ENCODE data around the gene SIRT1.
A peak's percentile ranks its signal among the peaks of the same experiment; 100 is the strongest.
"Not testable (repeated sequence)": the region's sequence is repeated elsewhere in the genome, so short reads cannot be mapped to it uniquely, and the experiment has no call there.

SIRT1 gene

GRCh38 chr10:67884313-67884841 lies at the start of gene SIRT1:
TSS of gene SIRT1 (plus strand) at chr10:67884656. CDS start at chr10:67884722, 66 bp downstream.
- peak; percentile 77 for DNase-seq

- not testable (repeated sequence) for DNase-seq
These were observed 48.7 kb upstream of the SIRT1 start for GRCh38 chr10:67835541-67836394.

GRCh38 chr10:67836488-67836887 lies 48.0 kb upstream of the SIRT1 start:
- DNase-seq, result peak; percentile 5

- no peak for DNase-seq
These were observed 47.5 kb upstream of the SIRT1 start for GRCh38 chr10:67836972-67837371.

- peak; percentile 71 for DNase-seq
These were observed 46.7 kb upstream of the SIRT1 start, which contains the start of gene DNAJC12 for GRCh38 chr10:67837541-67838314. TSS of gene DNAJC12 (minus strand) at chr10:67838188. CDS start at chr10:67838011, 177 bp downstream.

- DNase-seq, result not testable (repeated sequence)
These were observed 44.9 kb upstream of the SIRT1 start for GRCh38 chr10:67839511-67839910.

- no peak for DNase-seq
These were observed 44.5 kb upstream of the SIRT1 start for GRCh38 chr10:67839951-67840350.

- DNase-seq, result no peak
These were observed 42.7 kb upstream of the SIRT1 start for GRCh38 chr10:67841737-67842136.

GRCh38 chr10:67843284-67843683 lies 41.2 kb upstream of the SIRT1 start:
- DNase-seq, result no peak

GRCh38 chr10:67849331-67850011 lies 35.0 kb upstream of the SIRT1 start:
- DNase-seq, result peak; percentile 78

- DNase-seq, result no peak
These were observed 33.3 kb upstream of the SIRT1 start for GRCh38 chr10:67851186-67851585.

GRCh38 chr10:67852761-67853160 lies 31.7 kb upstream of the SIRT1 start:
- no peak for DNase-seq

- peak; percentile 9 for DNase-seq
These were observed 30.9 kb upstream of the SIRT1 start for GRCh38 chr10:67853512-67853911.

- DNase-seq, result no peak
These were observed 25.5 kb upstream of the SIRT1 start for GRCh38 chr10:67858971-67859370.

- no peak for DNase-seq
These were observed 22.6 kb upstream of the SIRT1 start for GRCh38 chr10:67861750-67862432.

- DNase-seq, result no peak
These were observed 21.4 kb upstream of the SIRT1 start for GRCh38 chr10:67863094-67863493.

GRCh38 chr10:67864607-67865371 lies 19.7 kb upstream of the SIRT1 start:
- no peak for DNase-seq

GRCh38 chr10:67868132-67868531 lies 16.3 kb upstream of the SIRT1 start:
- DNase-seq, result no peak

GRCh38 chr10:67869996-67870395 lies 14.5 kb upstream of the SIRT1 start:
- no peak for DNase-seq

GRCh38 chr10:67875340-67876238 lies 8.9 kb upstream of the SIRT1 start:
- DNase-seq, result no peak
